Epithelial cell of proximal tubule (primary cell): Measurements from ENCODE around the gene POU6F2. TPM values are rescaled to one million over a fixed set of nuclear protein-coding genes. Genes with fewer than 3 reads are reported as not detected.

Experiments used
- DNase-seq: peaks from one replicate; pipeline ENCODE4 v3.0.0-alpha.2; 2011; ENCODE audit warnings: low read depth
- H3K4me3 ChIP-seq: 2 replicates; pipeline ENCODE4 v1.5.1; 2011; ENCODE audit warnings: low read depth, mild to moderate bottlenecking, low read length
- CTCF ChIP-seq: conservative IDR thresholded peaks from 2 replicates; pipeline ENCODE4 v1.5.1; 2012; ENCODE audit warnings: low read depth, mild to moderate bottlenecking, low read length
- total RNA-seq: library from RNA; depleted of rRNA; stranded (reverse); fragments of >200 nt; gene quantifications from 2 replicates; pipeline ENCODE4 v1.2.3, GENCODE V29; 2015

The POU6F2 gene
- total RNA-seq, 1 donor from 2014 or later = not detected

GRCh38 chr7:39145283-39145682 is 167.6 kb downstream of the POU6F2 start:
- TF ChIP-seq CTCF = no peak
- no peak overlapping the region for H3K4me3 ChIP-seq
- no peak for DNase-seq

GRCh38 chr7:39145935-39146334 is 168.2 kb downstream of the POU6F2 start:
- no peak for TF ChIP-seq CTCF
- no peak for DNase-seq
- H3K4me3 ChIP-seq = no peak overlapping the region

- no peak for DNase-seq
- TF ChIP-seq CTCF = no peak
- no peak overlapping the region for H3K4me3 ChIP-seq
Observed at GRCh38 chr7:39152701-39153100, 175.0 kb downstream of the POU6F2 start.

GRCh38 chr7:39153113-39153512 is 175.4 kb downstream of the POU6F2 start:
- TF ChIP-seq CTCF = no peak
- no peak for DNase-seq
- H3K4me3 ChIP-seq = no peak overlapping the region

GRCh38 chr7:39153647-39154046 is 175.9 kb downstream of the POU6F2 start:
- H3K4me3 ChIP-seq = no peak overlapping the region
- no peak for TF ChIP-seq CTCF
- no peak for DNase-seq

GRCh38 chr7:39154815-39155214 is 177.1 kb downstream of the POU6F2 start:
- no peak for DNase-seq
- no peak overlapping the region for H3K4me3 ChIP-seq
- no peak for TF ChIP-seq CTCF

GRCh38 chr7:39158367-39158766 is 180.7 kb downstream of the POU6F2 start:
- no peak for DNase-seq
- H3K4me3 ChIP-seq = no peak overlapping the region
- no peak for TF ChIP-seq CTCF
